Activated CD4-positive, alpha-beta T cell treated with anti-CD3 and anti-CD28 coated beads, Interleukin-2, amount 50 U/mL, for 48 hours (primary cell): ENCODE data around the gene HEXIM2.
"Not testable (repeated sequence)": the region's sequence is repeated elsewhere in the genome, so short reads cannot be mapped to it uniquely, and the experiment has no call there.

Source experiments
- DNase-seq, 2 experiments: peaks; one replicate each; pipeline ENCODE4 v3.0.0-alpha.2; 2020

Gene HEXIM2

DNA sequence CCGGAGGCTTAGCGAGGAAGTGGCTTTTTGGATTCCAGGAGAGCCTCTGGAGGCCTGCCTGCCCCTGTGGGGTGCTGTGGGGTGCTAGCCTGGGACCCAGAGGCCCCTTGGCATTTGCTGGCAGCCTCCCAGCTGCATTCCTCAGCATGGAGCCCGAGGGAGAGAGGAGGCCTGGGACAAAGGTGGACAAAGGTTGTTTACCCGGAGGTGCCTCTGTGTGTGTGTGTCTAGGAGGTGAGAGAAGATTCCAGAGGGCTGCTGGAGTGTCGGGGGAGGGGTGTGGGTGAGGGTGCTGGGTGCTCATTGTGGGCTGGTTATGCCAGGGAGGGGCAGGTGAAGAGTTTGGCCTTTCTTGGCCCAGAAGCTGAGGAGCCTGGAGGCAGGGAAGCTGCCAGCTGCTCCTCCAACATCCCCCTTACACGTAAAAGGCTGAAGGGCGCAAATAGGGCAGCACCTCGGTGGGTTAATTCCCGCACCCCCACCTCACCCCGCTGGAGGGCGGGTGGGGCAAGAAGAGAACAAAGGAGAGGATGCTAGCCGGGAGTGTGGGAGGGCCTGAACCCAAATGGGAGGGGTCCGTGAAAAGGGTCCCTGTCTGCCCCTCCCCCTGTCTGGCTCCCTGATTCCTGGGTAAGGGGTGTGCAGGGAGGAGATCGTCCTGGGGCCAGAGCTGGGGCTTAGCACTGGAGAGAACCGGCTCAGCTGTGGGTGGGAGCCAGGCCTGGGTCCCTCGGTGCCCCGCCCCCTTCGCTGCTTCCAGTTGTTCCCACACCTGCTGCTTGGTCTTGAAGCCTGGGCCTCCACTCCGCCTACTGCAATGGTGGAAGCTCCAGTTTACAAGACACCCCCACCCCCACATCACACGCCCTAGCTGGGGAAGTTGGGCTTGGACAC, 9.9 kb downstream of the HEXIM2 start:
- DNase-seq: no peak

- DNase-seq: no peak
Measured at GRCh38 chr17:45172232-45172540, 10.5 kb downstream of the HEXIM2 start.

DNA sequence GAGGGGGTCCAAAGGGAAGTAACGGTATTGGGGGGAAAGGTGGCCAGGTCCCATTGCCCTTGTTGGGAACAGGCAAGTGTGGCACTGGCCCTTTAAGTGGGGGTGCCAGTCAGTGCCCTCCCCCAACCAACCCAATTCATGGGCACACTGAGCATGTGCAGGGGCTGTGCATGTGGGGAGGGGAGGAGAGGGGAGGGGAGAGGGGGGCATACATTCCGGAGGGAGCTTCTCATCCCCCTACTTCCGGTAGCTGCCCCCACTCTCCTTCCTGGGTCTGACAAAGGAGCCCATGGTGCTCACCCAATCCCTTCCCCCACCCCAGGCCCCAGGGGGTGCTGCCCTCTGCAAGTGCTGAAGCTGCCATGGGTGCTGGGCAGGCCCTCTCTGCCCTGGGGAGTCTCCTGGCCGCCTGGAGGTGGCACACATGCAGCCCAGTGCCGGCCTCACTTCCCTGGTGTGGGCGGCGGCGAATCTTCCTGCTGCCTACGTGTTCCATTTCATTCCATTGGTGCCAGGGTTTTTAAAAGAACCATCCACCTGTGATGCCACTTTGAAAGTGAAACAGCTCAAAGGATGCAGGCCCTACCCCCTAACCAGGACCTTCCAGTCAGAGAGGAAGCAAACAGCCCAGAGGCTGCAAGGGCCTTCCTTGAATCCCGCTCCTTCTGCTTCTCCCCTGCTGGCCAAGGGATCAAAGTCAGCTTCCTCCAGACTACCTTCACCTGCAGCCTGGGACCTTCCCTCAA, 11.0 kb downstream of the HEXIM2 start:
- DNase-seq: peak; percentile 61 to 62

DNA sequence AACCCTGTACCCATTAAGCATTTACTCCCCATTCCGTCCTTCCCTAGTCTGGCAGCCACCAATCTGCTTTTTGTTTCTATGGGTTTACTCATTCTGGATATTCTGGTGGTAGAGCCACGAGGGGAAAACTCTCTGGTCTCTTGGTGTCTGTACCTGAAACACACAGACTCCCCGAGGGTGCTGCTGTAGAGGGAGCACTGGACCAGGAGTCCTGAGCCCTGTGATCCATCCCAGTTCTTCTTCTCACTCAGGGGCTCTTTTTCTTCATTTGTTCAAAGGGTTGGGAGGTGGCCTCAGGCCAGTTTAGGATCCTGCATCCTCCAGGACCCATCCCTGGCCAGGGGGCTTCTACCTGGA, 14.1 kb downstream of the HEXIM2 start:
- no peak for DNase-seq

- no peak for DNase-seq
Measured at GRCh38 chr17:45177563-45177962, 15.9 kb downstream of the HEXIM2 start.

- DNase-seq: no peak
Measured at GRCh38 chr17:45184144-45184543, 22.5 kb downstream of the HEXIM2 start.

GRCh38 chr17:45186801-45187354, 25.2 kb downstream of the HEXIM2 start:
- no peak for DNase-seq

- DNase-seq: no peak
Measured at GRCh38 chr17:45189009-45189408, 27.3 kb downstream of the HEXIM2 start.

DNA sequence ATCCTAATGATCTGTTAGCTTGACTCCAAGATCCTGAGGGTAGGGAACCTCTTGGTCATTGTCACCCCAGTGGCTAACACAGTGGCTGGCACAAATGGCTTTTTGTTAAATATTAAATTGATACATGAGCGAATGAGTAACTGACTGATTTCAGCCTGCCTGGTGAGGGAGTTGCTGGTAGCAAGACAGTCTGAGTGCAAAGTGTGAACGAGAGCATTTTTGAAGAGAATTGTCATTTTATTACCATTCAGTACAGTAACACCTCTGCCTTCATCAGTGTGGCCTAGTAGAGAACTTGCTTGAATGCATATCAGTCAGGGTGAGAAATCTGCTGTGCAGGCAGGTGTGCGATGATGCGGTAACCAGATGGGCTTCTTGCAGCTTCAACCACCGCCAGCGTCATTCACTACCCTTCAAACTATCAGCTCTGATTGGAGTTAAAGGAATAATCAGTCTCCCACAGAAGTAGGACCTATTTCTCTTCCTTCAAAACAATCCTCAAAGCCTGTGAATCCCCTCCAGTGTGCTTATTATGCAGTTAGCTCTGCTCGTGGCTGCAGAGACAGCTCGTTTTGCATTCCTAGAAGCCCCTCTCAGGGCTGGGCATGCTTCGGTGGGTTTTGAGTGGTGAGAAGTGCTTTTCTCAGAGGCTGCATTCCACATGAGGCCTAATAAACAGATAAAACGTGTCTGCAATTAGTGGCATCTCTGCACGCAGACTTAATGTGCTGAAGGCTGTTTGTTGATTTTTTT, 29.0 kb downstream of the HEXIM2 start:
- no peak for DNase-seq

- DNase-seq: no peak
Measured at GRCh38 chr17:45195424-45195823, 33.7 kb downstream of the HEXIM2 start.

DNA sequence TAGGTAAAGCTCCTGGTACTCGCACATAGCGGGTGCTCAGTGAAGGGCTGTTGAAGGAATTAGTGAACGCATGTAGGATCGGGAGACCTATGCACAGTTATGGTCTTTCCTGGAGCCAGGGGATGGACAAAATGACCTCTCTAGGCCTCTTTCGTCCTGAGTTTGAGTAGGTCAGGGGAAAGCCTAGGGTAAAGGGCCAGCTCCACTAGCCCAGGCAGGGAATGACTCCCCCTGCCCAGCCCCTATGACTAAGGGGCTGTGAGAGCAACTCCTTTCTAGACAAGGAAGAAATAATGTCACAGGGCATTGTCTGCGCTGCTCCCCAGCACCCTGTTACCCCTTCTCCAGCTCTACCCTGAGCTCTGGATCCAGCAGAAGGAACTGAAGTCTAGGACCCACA, 35.4 kb downstream of the HEXIM2 start:
- no peak for DNase-seq

- peak; percentile 94 to 96 for DNase-seq
Measured at GRCh38 chr17:45197555-45198334, 36.1 kb downstream of the HEXIM2 start.

GRCh38 chr17:45200701-45201100, 39.0 kb downstream of the HEXIM2 start:
- DNase-seq: no peak

- DNase-seq: no peak
Measured at GRCh38 chr17:45201457-45201856, 39.8 kb downstream of the HEXIM2 start.

DNA sequence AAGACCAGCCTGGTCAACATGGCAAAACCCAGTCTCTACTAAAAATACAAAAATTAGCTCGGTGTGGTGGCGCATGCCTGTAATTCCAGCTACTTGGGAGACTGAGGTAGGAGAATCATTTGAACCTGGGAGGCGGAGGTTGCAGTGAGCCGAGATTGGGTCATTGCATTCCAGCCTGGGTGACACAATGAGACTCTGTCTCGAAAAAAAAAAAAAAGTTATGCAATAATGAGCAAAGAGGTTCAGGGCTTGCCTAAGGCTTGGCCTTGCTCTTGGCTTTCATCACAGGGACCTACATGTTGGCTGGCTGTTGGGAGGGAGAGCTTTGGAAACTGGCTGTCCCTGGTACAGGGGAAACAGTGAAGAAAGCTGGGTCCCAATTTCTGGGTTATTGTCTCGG, 40.2 kb downstream of the HEXIM2 start:
- not testable (repeated sequence) for DNase-seq

DNA sequence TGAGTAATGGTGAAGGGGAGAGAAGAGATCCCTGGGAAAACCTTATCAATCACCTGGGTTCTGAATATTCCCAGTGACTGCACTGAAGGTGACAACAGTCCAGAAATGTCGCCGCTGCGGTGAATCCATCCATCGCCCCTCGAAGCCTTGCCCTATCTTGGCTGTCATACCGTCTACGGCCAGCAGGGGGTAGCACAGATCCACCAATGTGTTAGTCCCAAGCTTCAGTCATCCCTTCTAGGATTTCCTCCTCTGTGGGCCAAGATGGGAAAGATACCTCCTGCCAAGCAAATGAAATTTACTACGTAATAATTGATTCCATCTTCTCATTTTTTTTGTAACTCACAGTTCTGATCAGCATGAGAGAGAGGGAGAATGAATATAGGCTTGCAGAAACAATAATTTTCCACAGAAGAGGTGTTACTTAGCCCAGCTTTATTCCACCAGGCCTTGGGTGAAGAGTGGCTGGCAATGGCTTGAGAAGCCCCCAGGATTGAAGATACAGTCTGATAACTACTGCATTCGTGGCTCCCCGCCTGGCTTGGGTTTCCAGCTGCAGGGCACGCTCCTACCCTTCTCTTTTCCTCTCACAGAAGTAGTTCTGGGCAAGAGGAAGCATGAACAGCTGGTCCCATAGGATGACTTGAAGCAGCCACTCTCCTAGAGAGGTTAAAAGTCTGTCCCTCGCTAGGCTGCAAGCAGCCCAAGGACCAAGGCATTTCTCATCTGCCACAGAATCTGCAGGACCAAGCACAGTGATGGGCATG, 57.4 kb downstream of the HEXIM2 start:
- peak; percentile 95 for DNase-seq
